GM21423 (cell line): ENCODE data around the gene GSTO1.

Source experiments
- ATAC-seq: cut with Tn5 transposase; IDR thresholded peaks from one replicate; pipeline ENCODE4 v1.9.1; 2021; ENCODE audit warnings: mild to moderate bottlenecking, moderate library complexity; ENCODE audit not compliant: unreplicated experiment

Gene GSTO1

DNA sequence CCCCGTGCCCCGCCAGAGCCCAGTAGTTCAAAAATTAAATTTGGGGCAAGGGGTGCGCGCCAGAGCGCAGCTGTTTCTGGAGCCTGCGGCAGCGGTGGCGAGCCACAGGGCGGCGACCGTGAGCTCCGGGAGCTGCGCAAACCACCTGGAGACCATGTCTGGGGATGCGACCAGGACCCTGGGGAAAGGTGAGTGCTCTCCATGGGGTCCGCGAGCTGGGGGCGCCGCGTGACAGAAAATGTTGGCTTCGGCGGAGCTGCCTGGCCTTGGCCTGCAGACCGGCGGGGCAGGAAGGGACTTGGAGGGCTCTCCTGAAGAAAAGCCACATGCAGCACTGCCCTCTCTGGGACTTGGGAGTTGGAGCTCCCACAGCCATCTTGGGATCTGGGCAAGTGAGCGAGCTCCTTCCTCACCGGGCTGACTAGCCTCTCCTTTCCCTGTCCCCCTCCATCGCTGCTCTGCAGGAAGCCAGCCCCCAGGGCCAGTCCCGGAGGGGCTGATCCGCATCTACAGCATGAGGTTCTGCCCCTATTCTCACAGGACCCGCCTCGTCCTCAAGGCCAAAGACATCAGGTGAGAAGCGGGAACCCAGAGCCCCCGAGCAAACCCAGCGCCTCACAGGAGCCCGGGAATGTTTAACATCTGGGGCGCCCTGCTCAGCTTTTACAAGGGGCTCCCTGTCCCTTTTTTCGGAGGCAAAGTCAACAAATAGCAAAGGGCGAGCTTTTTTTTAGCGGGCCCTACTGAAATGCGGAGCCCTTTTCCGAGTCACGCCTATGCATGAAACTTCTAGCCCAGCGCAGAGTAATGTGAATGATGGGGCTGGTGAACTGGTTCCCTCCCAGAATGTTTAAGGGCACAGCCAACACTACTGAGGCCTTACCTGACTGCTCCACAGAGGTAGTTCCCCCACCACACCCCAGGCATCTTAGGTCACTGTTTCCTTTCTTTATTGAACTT, 20.4 kb downstream of the GSTO1 start:
- peak; percentile 90 for ATAC-seq

DNA sequence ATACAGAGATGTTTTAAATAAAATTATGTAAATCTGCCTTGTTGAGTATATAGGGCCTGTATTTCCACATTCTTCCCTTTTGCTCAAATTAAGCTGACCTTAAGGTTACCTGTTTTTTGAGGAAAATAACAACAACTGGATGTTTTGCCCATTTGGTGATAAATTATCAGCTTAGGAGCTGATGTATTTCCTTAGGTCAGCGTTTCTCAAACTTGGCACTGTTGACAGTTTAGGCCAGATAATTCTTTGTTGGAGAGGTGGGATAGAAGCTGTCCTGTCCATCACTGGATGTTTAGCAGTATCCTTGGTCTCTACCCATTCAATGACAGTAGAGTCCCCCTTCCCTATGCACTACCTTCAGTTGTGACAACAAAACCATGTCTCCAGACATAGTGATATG, 21.5 kb downstream of the GSTO1 start:
- ATAC-seq, result no peak

DNA sequence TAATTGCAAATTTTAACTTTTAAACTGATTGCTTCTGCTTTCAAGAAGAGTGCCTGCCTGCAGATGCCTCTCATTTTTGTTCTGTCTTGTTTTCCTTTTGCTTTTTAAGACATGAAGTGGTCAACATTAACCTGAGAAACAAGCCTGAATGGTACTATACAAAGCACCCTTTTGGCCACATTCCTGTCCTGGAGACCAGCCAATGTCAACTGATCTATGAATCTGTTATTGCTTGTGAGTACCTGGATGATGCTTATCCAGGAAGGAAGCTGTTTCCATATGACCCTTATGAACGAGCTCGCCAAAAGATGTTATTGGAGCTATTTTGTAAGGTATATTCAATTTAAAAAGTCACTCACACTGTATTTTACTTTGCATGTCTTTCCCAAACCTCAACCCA, 23.1 kb downstream of the GSTO1 start:
- ATAC-seq, result no peak

DNA sequence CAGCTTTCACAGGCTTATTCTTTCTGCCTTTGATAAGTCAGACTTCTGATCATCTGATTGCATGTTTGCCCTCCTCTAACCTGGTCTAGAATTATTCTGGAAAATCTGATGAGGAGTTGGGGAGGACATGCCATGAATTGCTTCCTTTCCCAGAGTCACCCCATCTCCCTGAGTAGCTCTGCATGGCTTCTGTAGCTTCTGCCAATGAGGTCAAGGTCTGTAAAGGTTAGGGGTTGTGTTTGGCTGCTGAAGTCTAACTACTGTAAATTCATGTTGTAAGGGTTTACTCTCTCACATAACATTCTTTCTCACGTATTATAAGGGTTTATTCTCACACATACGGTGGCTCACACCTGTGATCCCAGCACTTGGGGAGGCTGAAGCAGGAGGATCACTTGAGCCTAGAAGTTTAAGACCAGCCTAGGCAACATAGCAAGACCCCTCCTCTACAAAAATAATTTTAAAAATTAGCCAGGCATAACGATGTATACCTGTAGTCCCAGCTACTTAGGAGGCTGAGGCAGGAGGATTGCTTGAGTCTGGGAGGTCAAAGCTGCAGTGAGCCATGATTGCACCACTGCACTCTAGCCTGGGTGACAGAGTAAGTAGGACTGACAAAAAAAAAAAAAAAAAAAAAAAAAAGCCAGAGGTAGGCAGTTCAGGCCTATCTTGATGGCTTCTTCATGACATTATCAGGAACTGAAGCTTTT, 25.0 kb downstream of the GSTO1 start:
- no peak for ATAC-seq

DNA sequence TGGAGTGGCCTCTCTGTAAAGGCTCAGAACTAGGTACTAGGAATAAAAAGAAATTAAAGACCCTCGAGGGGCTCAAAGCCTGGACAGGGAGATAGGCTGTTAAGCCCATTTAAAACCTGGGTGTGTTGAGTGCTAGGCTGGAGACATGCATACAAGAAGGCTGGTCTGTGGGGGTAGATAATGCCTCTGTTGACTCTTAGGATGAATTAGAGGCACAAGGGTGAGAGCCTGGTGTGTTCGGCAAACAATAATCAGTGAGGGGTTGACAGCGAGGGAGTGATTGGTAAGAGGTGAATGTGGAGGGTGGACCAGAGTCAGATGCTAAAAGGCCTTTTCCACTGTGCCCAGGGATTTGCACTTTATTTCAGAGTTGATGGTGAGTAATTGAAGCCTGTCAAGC, 27.0 kb downstream of the GSTO1 start:
- ATAC-seq, result no peak

DNA sequence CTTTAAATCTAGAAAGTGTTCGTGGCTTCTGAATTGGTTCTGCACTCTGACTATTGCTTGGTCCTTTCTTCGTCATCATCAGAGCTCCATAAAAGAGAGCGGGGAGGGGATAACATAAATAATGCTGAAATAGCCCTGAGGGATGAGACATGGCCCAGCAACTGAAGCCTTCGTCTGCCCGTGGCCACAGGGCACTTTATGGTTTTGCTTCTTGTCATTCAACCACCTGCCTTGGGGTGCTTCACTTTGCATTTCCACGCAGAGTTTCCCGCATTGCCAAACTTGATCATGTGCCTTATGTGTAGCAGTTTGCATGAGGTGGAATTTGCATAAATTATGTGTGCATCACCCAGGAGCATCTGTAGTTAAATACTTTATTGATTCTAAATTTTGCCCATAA, 30.2 kb downstream of the GSTO1 start:
- ATAC-seq, result no peak

DNA sequence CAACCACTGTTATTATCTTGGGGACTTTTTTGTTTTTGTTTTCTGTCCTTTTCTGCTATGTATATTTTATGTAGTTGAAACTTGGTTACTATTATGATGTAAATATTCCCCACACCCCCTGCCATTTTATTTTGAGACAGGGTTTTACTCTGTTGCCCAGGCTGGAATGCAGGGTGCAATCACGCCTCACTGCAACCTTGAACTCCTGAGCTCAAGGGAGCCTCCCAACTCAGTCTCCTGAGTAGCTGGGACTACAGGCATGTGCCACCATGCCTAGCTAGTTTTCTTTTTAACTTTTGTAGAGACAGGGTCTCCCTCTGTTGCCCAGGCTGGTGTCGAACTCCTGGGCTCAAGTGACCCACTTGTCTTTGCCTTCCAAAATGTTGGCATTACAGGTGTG, 32.2 kb downstream of the GSTO1 start:
- no peak for ATAC-seq

DNA sequence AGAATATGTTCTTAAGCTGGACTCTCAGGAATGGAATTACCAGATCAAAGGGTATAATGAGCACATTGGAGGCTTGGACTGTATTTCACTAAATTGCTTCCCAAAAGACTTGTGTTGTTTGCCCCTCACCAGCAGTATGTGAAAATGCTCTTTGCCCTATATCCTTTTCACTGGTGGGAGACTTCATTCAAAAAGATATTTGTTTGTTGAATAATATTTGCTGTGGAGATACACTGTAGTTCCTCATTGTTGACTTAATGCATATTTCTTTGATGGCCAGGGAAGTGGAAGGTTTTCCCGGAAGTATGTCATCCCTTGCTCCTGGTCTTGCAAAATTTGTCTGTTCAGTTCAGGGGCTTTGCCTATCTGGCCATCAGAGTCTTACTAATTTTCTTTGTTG, 33.7 kb downstream of the GSTO1 start:
- ATAC-seq, result no peak

DNA sequence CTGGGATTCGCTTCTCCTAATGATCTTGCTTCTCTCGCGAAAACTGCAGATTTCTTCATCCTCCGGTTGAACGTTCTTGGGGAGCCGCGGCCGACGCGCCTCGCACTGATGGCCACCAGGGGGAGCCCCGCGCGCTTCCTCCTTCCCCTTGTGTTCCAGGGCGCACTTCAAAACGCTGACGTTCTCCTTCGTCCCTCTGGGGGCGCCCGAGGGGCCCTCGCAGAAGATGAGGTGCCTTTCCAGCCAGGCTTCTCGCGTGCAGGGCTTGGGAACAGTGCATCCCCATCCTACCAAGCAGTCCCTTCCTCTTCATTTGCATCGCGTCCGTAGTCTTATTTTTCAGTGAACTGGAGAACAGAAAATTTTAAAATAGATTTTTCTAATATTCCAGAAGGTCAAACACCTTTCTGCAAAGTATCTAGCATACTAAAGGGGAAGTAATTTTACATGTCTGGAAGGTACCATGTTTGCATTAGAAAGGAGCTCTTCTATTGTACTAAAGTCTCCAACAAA, 36.8 kb downstream of the GSTO1 start:
- peak; percentile 99 for ATAC-seq

DNA sequence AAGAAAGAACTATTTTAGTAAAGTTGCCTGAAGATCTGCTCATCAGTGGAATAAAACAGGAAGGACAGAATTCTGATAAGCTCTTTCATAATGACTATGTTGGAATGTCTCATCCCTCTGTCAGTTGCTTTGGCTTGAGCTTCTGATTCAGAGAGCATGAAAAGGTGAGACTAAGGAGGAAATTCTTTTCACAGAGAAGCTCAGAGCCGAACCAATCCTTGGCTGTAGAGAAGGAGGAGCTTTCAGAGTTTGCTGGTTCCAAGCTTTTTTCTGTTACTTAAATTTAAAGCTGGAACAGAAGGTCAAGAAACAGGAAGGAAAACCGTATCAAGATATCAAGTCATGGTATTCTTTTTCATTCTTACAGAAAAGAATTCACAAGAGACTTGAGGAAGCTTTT, 38.3 kb downstream of the GSTO1 start:
- no peak for ATAC-seq

DNA sequence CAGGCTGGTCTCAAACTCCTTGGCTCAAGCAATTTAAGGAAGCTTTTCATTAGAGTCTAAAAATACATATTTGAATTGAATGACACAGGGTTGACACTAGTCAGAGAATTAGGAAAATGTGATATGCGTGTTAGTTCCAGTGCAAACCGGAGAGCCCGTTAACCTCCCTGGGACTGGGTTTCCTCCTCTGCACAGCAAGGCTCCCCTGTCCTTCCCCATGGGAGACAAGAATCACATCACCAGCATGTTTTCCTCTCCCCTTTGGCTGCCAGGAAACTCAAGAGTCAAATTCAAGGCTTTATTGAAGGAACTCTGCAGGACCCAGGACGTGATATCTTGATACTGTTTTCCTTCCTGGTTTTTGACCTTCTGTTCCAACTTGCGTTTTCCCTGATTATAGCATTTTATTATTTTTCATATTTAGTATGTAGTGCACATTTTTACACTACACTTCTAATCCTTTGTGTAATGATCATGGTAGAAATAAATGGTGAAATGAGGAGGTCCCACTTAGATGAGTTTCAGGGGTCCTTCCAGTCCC, 39.2 kb downstream of the GSTO1 start:
- ATAC-seq, result no peak

DNA sequence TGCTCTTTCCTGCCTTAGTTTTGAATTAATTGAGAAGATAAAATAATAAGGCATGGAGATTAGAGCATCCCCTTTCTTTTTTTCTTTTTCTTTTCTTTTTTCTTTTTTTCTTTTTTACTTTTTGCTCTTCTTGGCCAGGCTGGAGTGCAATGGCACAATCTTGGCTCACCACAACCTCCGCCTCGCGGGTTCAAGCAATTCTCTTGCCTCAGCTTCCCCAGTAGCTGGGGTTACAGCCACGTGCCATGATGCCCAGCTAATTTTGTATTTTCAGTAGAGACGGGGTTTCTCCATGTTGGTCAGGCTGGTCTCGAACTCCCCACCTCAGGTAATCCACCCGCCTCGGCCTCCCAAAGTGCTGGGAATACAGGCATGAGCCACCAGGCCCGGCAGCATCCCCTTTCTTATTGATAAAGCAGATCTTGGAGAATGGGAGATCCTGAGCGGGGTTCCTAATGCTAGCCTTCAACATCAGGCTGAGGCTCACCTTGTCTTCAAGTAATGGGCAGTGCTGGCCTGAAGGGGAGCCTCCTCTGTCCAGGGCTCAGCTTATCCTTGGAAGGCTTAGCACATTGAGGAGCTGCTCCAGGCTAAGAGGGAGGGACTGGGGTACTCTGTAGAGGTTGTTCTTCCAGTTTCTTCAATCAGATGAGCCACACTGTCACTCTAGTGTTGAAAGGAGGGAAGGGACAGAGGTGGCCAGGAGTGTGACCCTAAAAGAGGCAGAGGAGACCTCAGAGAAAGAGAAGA, 42.2 kb downstream of the GSTO1 start:
- ATAC-seq, result no peak

DNA sequence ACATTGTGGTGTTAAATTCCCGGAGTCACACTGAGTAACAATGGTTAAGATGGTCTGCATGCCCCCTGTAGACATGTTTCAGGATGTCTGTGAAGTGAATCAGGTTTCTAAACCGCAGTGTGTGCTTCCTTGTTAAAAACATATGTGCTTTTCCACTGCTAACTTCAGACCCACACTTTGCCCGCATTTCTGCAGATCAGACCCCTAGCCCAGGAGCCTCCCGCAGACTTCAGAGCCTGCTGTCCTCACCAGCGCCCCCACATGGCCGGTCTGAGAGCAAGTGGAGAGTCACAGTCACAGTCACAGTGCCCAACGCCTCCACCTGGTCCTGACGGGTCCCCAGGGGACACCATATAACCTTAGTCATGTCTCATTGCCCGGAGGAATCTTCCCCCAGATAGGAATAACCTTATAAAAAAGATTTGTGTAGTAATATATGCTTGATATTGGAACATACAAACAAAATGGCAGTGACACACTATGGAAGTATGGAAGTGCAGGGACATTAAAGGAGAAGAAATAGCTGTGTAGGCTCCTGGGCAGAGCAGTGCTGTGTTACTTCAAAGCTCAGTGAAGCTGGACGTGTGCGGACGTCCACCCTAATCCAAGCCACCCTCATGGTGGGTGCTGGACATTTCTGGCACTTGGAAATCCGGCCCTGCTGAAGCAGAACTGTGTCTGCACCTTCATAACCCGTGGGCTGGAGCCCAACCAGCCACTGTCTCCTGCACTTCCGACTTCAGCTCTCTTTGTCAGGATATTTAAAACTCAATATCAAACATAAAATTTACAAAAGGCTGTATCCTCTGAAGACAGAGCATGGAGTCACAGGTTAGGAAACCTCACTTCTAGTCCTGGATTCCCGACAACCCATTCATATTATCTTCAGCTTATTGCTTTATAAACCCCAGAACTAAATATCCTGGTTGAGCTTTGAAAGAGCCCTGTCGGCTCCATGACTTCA, 43.3 kb downstream of the GSTO1 start:
- ATAC-seq, result no peak

DNA sequence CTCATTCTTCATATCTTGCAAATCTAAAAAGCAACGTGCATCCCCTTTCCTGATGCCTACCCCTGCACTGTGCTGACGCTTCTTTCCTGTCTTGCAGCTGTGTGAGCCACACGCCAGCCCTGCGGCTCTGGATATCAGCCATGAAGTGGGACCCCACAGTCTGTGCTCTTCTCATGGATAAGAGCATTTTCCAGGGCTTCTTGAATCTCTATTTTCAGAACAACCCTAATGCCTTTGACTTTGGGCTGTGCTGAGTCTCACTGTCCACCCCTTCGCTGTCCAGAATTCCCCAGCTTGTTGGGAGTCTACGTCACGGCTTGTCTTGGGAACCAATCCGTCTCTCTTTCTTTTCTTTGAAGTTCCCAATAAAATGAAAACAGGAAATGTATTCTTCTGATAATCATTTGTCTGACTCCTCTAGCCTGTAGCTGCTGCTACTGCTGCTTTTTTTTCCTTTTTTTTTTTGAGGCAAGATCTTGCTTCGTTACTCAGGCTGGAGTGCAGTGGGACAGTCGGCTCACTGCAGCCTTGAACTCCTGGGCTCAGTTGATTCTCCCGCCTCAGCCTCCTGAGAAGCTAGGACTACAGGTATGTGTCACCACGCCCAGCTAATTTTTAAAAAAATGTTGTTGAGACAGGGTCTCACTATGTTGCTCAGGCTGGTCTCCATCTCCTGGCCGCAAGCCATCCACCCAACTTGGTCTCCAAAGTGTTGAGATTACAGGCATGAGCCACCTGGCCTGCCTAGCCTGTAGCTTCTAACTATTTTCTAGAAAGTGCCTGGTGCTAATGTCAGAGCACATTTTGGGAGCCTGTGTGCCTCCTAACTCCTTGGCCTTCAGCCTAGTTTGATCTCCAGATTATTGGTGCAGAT, 44.6 kb downstream of the GSTO1 start:
- ATAC-seq, result no peak

DNA sequence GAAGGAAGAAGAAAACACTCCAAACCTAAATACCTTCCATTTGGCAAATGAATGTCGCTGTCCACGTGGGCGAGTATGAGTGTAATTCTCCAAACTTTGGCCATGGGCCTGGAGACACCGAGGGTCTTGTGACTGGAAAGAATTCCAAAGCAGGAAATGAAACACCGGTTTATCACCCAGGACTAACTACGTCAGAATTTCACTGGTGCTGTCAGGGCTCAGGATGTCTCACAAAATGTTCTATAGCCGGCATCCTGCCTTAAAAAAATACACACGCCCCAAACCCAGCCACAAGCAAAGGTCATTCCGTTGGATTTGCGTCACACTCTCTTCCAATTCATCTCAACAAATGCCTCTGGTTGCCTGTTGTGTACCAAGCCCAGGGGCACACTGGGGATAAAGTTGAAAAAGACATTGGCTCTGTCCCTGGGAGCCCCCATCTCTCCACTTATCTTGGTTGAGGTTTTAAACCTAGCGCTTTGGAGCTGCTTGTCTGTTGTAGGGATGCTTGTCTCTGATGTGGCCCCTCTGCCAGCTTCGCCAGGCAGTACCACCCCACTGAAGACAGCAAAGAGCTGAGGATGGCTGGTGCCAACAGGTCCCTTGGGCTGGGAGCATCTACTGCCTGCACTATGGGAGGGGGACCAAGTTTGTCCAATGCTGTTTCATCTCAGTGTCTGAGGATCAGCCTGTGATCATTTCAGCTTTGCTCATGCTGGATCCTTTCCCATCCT, 45.5 kb downstream of the GSTO1 start:
- ATAC-seq, result no peak

DNA sequence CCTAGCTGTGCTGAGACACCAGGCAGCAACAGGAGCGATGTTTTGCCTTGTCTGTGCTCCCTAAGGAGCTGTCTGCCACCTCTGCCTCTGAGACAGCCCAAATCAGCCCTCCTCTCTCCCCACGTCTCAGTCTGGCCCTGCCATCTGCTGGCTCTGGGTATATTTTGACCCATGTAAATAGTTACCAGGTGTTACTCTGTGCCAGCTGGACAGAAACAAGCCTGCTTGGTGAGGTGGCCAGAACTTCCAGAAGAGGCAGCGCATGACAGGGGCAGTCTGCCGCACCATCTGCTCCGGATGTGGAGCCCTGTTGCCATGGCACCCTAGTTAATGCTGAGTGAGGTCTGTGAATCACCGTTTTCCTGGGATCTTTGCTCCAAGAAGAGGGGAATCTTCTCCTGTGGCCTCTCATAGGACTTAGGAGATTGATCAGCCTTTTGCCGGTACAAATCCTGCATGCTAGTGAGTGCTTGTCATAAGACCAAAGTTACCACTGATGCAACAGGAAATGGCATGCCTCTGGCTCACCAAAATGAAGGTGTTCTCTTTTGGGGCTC, 46.1 kb downstream of the GSTO1 start:
- no peak for ATAC-seq

DNA sequence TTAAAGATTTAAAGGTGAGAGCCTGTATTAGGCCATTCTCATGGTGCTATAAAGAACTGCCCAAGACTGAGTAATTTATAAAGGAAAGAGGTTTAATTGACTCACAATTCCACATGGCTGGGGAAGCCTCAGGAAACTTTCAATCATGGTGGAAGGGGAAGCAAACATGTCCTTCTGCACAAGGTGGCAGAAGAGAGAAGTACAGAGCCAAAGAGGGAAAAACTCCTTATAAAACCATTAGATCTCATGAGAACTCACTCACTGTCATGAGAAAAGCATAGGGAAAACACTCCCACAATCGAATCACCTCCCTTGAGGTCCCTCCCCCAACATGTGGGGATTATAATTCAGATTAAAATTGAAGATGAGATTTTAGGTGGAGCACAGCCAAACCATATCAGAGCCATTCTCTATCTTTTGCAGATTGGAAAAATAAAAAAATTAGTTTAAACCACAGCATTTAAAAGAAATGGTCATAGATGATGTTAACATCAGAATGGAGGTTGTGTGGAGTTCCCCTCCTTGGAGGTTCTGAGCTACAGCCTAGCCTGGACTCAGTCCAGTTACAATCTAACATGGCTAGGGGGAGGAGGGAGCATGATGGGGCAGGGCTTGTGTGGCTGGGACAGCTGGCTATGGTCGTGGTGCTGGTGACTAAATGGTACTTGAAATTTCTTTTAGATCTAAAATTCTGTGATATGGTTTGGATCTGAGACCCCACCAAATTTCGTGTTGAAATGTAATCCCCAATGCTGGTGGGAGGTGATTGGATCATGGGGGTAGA, 47.4 kb downstream of the GSTO1 start:
- ATAC-seq, result no peak
